H9 (cell line): ENCODE results near the gene FBXO48. TPM values are rescaled to one million over a fixed set of nuclear protein-coding genes. Genes with fewer than 3 reads are reported as not detected.

Source experiments
- DNase-seq: peaks from one replicate; pipeline ENCODE4 v3.0.0-alpha.2; 2017
- H2AFZ ChIP-seq: one replicate; pipeline ENCODE4 v1.6.1; 2013; ENCODE audit warnings: mild to moderate bottlenecking, low read length, control low read depth, moderate library complexity
- H2AK5ac ChIP-seq: 2 replicates; pipeline ENCODE4 v1.6.1; 2013; ENCODE audit warnings: low read length, control low read depth, mixed read lengths; ENCODE audit not compliant: insufficient read length
- H2BK120ac ChIP-seq: one replicate; pipeline ENCODE4 v1.6.1; 2013; ENCODE audit warnings: low read depth, mild to moderate bottlenecking, low read length, control low read depth, inconsistent platforms; ENCODE audit not compliant: poor library complexity, severe bottlenecking
- H2BK12ac ChIP-seq: 2 replicates; pipeline ENCODE4 v1.6.1; 2013; ENCODE audit warnings: low read length, control low read depth, mixed read lengths, low read depth; ENCODE audit not compliant: insufficient read length
- H2BK15ac ChIP-seq: 2 replicates; pipeline ENCODE4 v1.6.1; 2013; ENCODE audit warnings: low read depth, low read length, control low read depth
- H2BK20ac ChIP-seq: one replicate; pipeline ENCODE4 v1.6.1; 2013; ENCODE audit warnings: low read depth, mild to moderate bottlenecking, low read length, control low read depth, inconsistent platforms; ENCODE audit not compliant: poor library complexity, severe bottlenecking
- H2BK5ac ChIP-seq: 2 replicates; pipeline ENCODE4 v1.6.1; 2013; ENCODE audit warnings: low read length, control low read depth, mixed read lengths; ENCODE audit not compliant: insufficient read length
- H3K14ac ChIP-seq: 2 replicates; pipeline ENCODE4 v1.6.1; 2013; ENCODE audit warnings: low read length, control low read depth; ENCODE audit not compliant: insufficient read depth
- H3K18ac ChIP-seq: 2 replicates; pipeline ENCODE4 v1.6.1; 2013; ENCODE audit warnings: low read depth, mild to moderate bottlenecking, mixed read lengths, low read length, control low read depth; ENCODE audit not compliant: insufficient read length
- H3K23ac ChIP-seq: 2 replicates; pipeline ENCODE4 v1.6.1; 2013; ENCODE audit warnings: low read length, control low read depth, mixed read lengths, low read depth; ENCODE audit not compliant: insufficient read length
- H3K23me2 ChIP-seq: 2 replicates; pipeline ENCODE4 v1.6.1; 2013; ENCODE audit warnings: low read depth, mild to moderate bottlenecking, mixed read lengths, low read length, control low read depth; ENCODE audit not compliant: insufficient read length, poor library complexity, severe bottlenecking
- H3K27ac ChIP-seq: 2 replicates; pipeline ENCODE4 v1.5.1; 2013; ENCODE audit warnings: low read length, control low read depth, mixed read lengths, low read depth; ENCODE audit not compliant: insufficient read length
- H3K27me3 ChIP-seq: 2 replicates; pipeline ENCODE4 v1.6.1; 2013; ENCODE audit warnings: low read length, control low read depth, inconsistent platforms; ENCODE audit not compliant: insufficient read depth
- H3K4ac ChIP-seq: 2 replicates; pipeline ENCODE4 v1.6.1; 2013; ENCODE audit warnings: low read depth, mild to moderate bottlenecking, control low read depth, inconsistent platforms, low read length, moderate library complexity
- H3K4me1 ChIP-seq: 2 replicates; pipeline ENCODE4 v1.6.1; 2013; ENCODE audit warnings: low read length, control low read depth, inconsistent platforms; ENCODE audit not compliant: insufficient read depth
- H3K4me2 ChIP-seq: 2 replicates; pipeline ENCODE4 v1.6.1; 2013; ENCODE audit warnings: low read length, control low read depth, mixed read lengths; ENCODE audit not compliant: insufficient read length, insufficient read depth
- H3K56ac ChIP-seq: 2 replicates; pipeline ENCODE4 v1.6.1; 2013; ENCODE audit warnings: low read depth, mild to moderate bottlenecking, mixed read lengths, low read length, control low read depth; ENCODE audit not compliant: insufficient read length
- H3K79me1 ChIP-seq: 2 replicates; pipeline ENCODE4 v1.6.1; 2013; ENCODE audit warnings: low read depth, mild to moderate bottlenecking, moderate library complexity, low read length, control low read depth, inconsistent platforms; ENCODE audit not compliant: insufficient read depth, poor library complexity, severe bottlenecking
- H3K79me2 ChIP-seq: 2 replicates; pipeline ENCODE4 v1.6.1; 2013; ENCODE audit warnings: low read length, control low read depth, inconsistent platforms; ENCODE audit not compliant: insufficient read depth
- H3K9ac ChIP-seq: 2 replicates; pipeline ENCODE4 v1.6.1; 2013; ENCODE audit warnings: low read length, control low read depth, mixed read lengths; ENCODE audit not compliant: insufficient read length; ENCODE audit errors: extremely low read depth
- H3K9me3 ChIP-seq: one replicate; pipeline ENCODE4 v1.6.1; 2013; ENCODE audit warnings: low read depth, low read length, inconsistent platforms; ENCODE audit not compliant: control insufficient read depth
- H3T11ph ChIP-seq: one replicate; pipeline ENCODE4 v1.6.1; 2013; ENCODE audit warnings: mild to moderate bottlenecking, low read length, control low read depth, inconsistent platforms
- H4K20me1 ChIP-seq: one replicate; pipeline ENCODE4 v1.6.1; 2013; ENCODE audit not compliant: control insufficient read depth, insufficient read length, insufficient read depth
- H4K5ac ChIP-seq: 2 replicates; pipeline ENCODE4 v1.6.1; 2013; ENCODE audit warnings: low read depth, mild to moderate bottlenecking, mixed read lengths, low read length, control low read depth; ENCODE audit not compliant: insufficient read length
- H4K8ac ChIP-seq: replicated peaks from 2 replicates; pipeline ENCODE4 v1.6.1; 2013; ENCODE audit warnings: low read length, control low read depth, mixed read lengths, low read depth; ENCODE audit not compliant: insufficient read length
- H4K91ac ChIP-seq: 2 replicates; pipeline ENCODE4 v1.6.1; 2013; ENCODE audit warnings: low read depth, mild to moderate bottlenecking, moderate library complexity, mixed read lengths, low read length, control low read depth; ENCODE audit not compliant: insufficient read length
- H3K27ac Mint-ChIP-seq, 3 experiments: 2 replicates in 2 of 3; 3 replicates in 1 of 3; pipeline ENCODE4 v1.8.0; 2020 to 2021; ENCODE audit warnings: mixed read lengths in 3 of 3, mild to moderate bottlenecking in 1 of 3, moderate library complexity in 1 of 3
- H3K27me3 Mint-ChIP-seq: 2 replicates; pipeline ENCODE4 v1.8.0; 2021; ENCODE audit warnings: low read depth, mild to moderate bottlenecking, moderate library complexity, mixed read lengths
- H3K36me3 Mint-ChIP-seq, 3 experiments: 2 replicates in 2 of 3; 3 replicates in 1 of 3; pipeline ENCODE4 v1.8.0; 2020 to 2021; ENCODE audit warnings: low read depth in 3 of 3, mixed read lengths in 3 of 3; ENCODE audit not compliant: insufficient read depth in 1 of 3
- H3K4me1 Mint-ChIP-seq, 2 experiments: 2 replicates each; pipeline ENCODE4 v1.8.0; 2020; ENCODE audit warnings: mixed read lengths in 2 of 2
- H3K4me3 Mint-ChIP-seq, 2 experiments: 2 replicates in 1 of 2; 3 replicates in 1 of 2; pipeline ENCODE4 v1.8.0; 2020 to 2021; ENCODE audit warnings: mild to moderate bottlenecking in 2 of 2, mixed read lengths in 2 of 2, moderate library complexity in 1 of 2
- H3K9me3 Mint-ChIP-seq, 2 experiments: 2 replicates in 1 of 2; 3 replicates in 1 of 2; pipeline ENCODE4 v1.8.0; 2020; ENCODE audit warnings: mild to moderate bottlenecking in 2 of 2, mixed read lengths in 2 of 2, moderate library complexity in 1 of 2
- CTCF ChIP-seq: fragments of 200-600 bp; sonication (generic); conservative IDR thresholded peaks from 3 replicates; pipeline ENCODE4 v1.8.0; 2021; ENCODE audit warnings: antibody characterized with exemption, mild to moderate bottlenecking
- WGBS: extraction: QIAGEN DNeasy Blood & Tissue Kit; methylation state at CpG from one replicate; pipeline ENCODE4 v1.1.7; 2013; ENCODE audit warnings: missing lambda C conversion rate, low lambda C conversion rate, mixed read lengths; ENCODE audit not compliant: insufficient read length; ENCODE audit errors: extremely low coverage; 5-methylcytosine and 5-hydroxymethylcytosine counted together
- total RNA-seq: library from RNA; stranded (reverse); gene quantifications from 2 replicates; pipeline ENCODE4 v1.2.1, GENCODE V29; 2021

FBXO48 gene
- total RNA-seq, 1 experiment from 2014 or later: 1.4 TPM

- Mint-ChIP-seq H3K36me3 (no peaks in the 10 kb centered on the region), H3K9me3 (no peaks in the 10 kb centered on the region; a peak in 3 of 5 replicates), H3K27me3 (no peaks in the 10 kb centered on the region), H3K27ac (no peak overlapping the region), H3K4me1 (peaks cover 0 to 3% of the 10 kb centered on the region in 2 experiments; a peak in 1 of 4 replicates), H3K4me3 (no peak overlapping the region)
- Histone ChIP-seq H3K4me2 (no peak overlapping the region), H3K23me2 (no peaks in the 10 kb centered on the region), H3K9ac (no peak overlapping the region), H2BK20ac (no peak overlapping the region), H4K20me1 (no peaks in the 10 kb centered on the region), H3K4me1 (no peaks in the 10 kb centered on the region), H3K56ac (no peak overlapping the region), H3K4ac (no peak overlapping the region), H2BK120ac (no peak overlapping the region), H3K23ac (no peak overlapping the region), H3K27ac (no peak overlapping the region), H2BK15ac (no peak overlapping the region), H4K5ac (no peak overlapping the region), H4K8ac (no peak overlapping the region), H3K79me2 (no peaks in the 10 kb centered on the region), H3T11ph (no peak overlapping the region), H3K14ac (no peak overlapping the region), H4K91ac (no peak overlapping the region), H2AFZ (no peak overlapping the region), H3K27me3 (no peaks in the 10 kb centered on the region), H2BK5ac (no peak overlapping the region), H3K79me1 (no peaks in the 10 kb centered on the region), H2BK12ac (no peak overlapping the region), H2AK5ac (no peak overlapping the region), H3K9me3 (no peaks in the 10 kb centered on the region), H3K18ac (no peak overlapping the region)
- no peak for TF ChIP-seq CTCF
- no peak for DNase-seq
- no CpG with 5 or more reads among the region's 1 CpG for WGBS
Measured at GRCh38 chr2:68428746-68429145, 38.3 kb downstream of the FBXO48 start.
